Astrocyte (in vitro differentiated cells and primary cell): ENCODE results near the gene MYZAP. TPM values are rescaled to one million over a fixed set of nuclear protein-coding genes. Genes with fewer than 3 reads are reported as not detected.
A peak's percentile ranks its signal among the peaks of the same experiment; 100 is the strongest.

Experiments used
- DNase-seq: peaks from one replicate; pipeline ENCODE4 v3.0.0-alpha.2; 2010; ENCODE audit warnings: low read depth
- FAIRE-seq: peaks from 2 replicates; lab custom pipeline; 2011; peaks lifted over from hg19 to GRCh38; lab: Jason Lieb, UNC
- H2AFZ ChIP-seq: 2 replicates; pipeline ENCODE4 v1.6.0; 2012; ENCODE audit warnings: low read depth, low read length, inconsistent platforms
- H3K27ac ChIP-seq: 2 replicates; pipeline ENCODE4 v1.5.1; 2011; ENCODE audit warnings: low read depth, low read length, inconsistent platforms
- H3K27me3 ChIP-seq: 2 replicates; pipeline ENCODE4 v1.6.0; 2011; ENCODE audit warnings: low read length, inconsistent platforms; ENCODE audit not compliant: insufficient read depth
- H3K36me3 ChIP-seq: 2 replicates; pipeline ENCODE4 v1.5.1; 2011; ENCODE audit warnings: low read length, inconsistent platforms; ENCODE audit not compliant: insufficient read depth
- H3K4me1 ChIP-seq: 2 replicates; pipeline ENCODE4 v1.5.1; 2011; ENCODE audit warnings: low read length, inconsistent platforms; ENCODE audit not compliant: insufficient read depth
- H3K4me2 ChIP-seq: 2 replicates; pipeline ENCODE4 v1.6.0; 2012; ENCODE audit warnings: low read length, inconsistent platforms
- H3K4me3 ChIP-seq: 2 replicates; pipeline ENCODE4 v1.5.1; 2011; ENCODE audit warnings: low read depth, mild to moderate bottlenecking, low read length, inconsistent platforms; ENCODE audit not compliant: insufficient read depth
- H3K79me2 ChIP-seq: 2 replicates; pipeline ENCODE4 v1.6.0; 2012; ENCODE audit warnings: mild to moderate bottlenecking, low read length, inconsistent platforms; ENCODE audit not compliant: insufficient read depth
- H3K9ac ChIP-seq: 2 replicates; pipeline ENCODE4 v1.6.0; 2012; ENCODE audit warnings: mild to moderate bottlenecking, low read length, inconsistent platforms
- H3K9me3 ChIP-seq: 2 replicates; pipeline ENCODE4 v1.5.1; 2012; ENCODE audit warnings: low read depth, mild to moderate bottlenecking, low read length, inconsistent platforms; ENCODE audit not compliant: insufficient read depth
- H4K20me1 ChIP-seq: 2 replicates; pipeline ENCODE4 v1.6.0; 2012; ENCODE audit warnings: low read length, inconsistent platforms; ENCODE audit not compliant: insufficient read depth
- H3K27ac Mint-ChIP-seq: one replicate; pipeline ENCODE4 v1.8.0; 2021; ENCODE audit warnings: mild to moderate bottlenecking, mixed read lengths; ENCODE audit not compliant: unreplicated experiment
- H3K27me3 Mint-ChIP-seq: one replicate; pipeline ENCODE4 v1.8.0; 2021; ENCODE audit warnings: low read depth, mixed read lengths; ENCODE audit not compliant: unreplicated experiment
- H3K36me3 Mint-ChIP-seq: one replicate; pipeline ENCODE4 v1.8.0; 2021; ENCODE audit warnings: low read depth, mixed read lengths; ENCODE audit not compliant: unreplicated experiment
- H3K4me1 Mint-ChIP-seq: one replicate; pipeline ENCODE4 v1.8.0; 2021; ENCODE audit warnings: low read depth, mixed read lengths; ENCODE audit not compliant: unreplicated experiment
- H3K4me3 Mint-ChIP-seq: one replicate; pipeline ENCODE4 v1.8.0; 2021; ENCODE audit warnings: mild to moderate bottlenecking, moderate library complexity, mixed read lengths; ENCODE audit not compliant: unreplicated experiment
- H3K9me3 Mint-ChIP-seq: one replicate; pipeline ENCODE4 v1.8.0; 2021; ENCODE audit warnings: mild to moderate bottlenecking, mixed read lengths; ENCODE audit not compliant: unreplicated experiment
- EZH2 ChIP-seq: IDR thresholded peaks from 2 replicates; pipeline ENCODE4 v1.6.1; 2012; ENCODE audit warnings: mild to moderate bottlenecking, low read length, inconsistent platforms; ENCODE audit not compliant: insufficient read depth
- total RNA-seq: library from RNA; stranded (reverse); gene quantifications from 2 replicates; pipeline ENCODE4 v1.2.1, GENCODE V29; 2021
- TF ChIP-seq, protein P1 (sequence below): IDR thresholded peaks from 2 replicates; pipeline ENCODE4 v1.5.1; 2011; ENCODE audit warnings: low read depth, mild to moderate bottlenecking, inconsistent platforms, low read length, moderate library complexity; ENCODE audit not compliant: insufficient read depth

Gene MYZAP
- total RNA-seq, 1 donor from 2014 or later = 0.41 TPM

DNA sequence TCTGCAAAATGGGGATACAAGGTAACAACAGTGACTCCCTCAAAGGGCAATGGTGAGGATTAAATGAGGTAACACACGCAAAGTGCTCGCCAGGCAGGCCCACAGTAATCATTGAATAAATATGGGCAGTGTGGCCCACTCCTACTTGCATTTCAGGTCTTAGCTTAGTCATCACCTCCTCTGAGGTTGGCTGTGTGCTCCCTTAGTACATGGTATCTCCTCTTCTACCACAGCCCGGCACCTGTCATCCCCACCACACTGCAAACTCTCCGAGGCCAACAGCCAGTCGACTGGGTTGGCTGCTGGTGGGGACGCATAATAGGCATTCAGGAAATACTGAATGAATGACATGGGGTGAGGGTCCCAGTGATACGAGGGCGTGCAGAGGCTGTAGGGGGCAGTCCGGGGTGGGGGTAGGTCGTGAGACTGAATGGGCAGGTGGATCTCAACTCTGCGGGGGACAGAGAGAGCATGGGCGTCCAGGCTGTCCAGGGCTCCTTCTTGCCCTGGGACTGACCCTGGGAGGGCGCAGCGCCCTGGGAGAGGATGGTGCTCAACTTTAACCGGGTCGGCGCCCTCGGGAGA lies 375 bp upstream of the MYZAP start:
- DNase-seq = no peak
- TF ChIP-seq, protein P1, sequence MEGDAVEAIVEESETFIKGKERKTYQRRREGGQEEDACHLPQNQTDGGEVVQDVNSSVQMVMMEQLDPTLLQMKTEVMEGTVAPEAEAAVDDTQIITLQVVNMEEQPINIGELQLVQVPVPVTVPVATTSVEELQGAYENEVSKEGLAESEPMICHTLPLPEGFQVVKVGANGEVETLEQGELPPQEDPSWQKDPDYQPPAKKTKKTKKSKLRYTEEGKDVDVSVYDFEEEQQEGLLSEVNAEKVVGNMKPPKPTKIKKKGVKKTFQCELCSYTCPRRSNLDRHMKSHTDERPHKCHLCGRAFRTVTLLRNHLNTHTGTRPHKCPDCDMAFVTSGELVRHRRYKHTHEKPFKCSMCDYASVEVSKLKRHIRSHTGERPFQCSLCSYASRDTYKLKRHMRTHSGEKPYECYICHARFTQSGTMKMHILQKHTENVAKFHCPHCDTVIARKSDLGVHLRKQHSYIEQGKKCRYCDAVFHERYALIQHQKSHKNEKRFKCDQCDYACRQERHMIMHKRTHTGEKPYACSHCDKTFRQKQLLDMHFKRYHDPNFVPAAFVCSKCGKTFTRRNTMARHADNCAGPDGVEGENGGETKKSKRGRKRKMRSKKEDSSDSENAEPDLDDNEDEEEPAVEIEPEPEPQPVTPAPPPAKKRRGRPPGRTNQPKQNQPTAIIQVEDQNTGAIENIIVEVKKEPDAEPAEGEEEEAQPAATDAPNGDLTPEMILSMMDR = no peak
- TF ChIP-seq EZH2 = no peak
- Histone ChIP-seq H3K9ac (peak overlapping the region; percentile 48), H3K4me2 (peak overlapping the region; percentile 92), H3K27ac (no peak overlapping the region), H3K27me3 (peaks cover 17% of the 10 kb centered on the region), H3K9me3 (no peaks in the 10 kb centered on the region), H3K79me2 (no peaks in the 10 kb centered on the region), H3K4me1 (no peaks in the 10 kb centered on the region), H4K20me1 (no peaks in the 10 kb centered on the region), H3K4me3 (peak overlapping the region; percentile 53), H3K36me3 (no peaks in the 10 kb centered on the region), H2AFZ (peak overlapping the region; percentile 70)
- no peak overlapping the region for H3K27ac Mint-ChIP-seq
- H3K4me3 Mint-ChIP-seq = peak overlapping the region; percentile 71
- H3K4me1 Mint-ChIP-seq = peaks cover 9% of the 10 kb centered on the region
- peaks cover 28% of the 10 kb centered on the region for H3K27me3 Mint-ChIP-seq
- no peak for FAIRE-seq
- peaks cover 2% of the 10 kb centered on the region for H3K9me3 Mint-ChIP-seq
- H3K36me3 Mint-ChIP-seq = no peaks in the 10 kb centered on the region

DNA sequence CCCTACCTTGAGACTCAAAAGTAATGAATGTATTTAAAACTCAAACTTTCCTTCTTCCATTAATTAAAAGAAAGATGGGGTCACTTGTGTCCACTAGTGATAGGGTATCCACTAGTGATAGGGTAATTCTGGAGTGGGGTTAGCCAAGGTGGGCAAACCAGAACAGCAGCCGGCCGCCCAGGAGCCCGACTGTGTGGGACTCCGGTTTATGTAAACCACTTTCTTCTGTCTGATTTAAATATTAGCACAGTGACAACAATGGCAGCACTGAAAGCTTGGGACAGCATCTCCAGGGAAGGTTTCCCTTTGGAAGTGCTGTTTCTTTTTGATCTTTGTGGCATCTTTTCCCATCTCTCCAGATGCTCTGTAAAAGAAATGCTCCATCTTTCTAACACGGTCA lies 722 bp downstream of the MYZAP start:
- Mint-ChIP-seq H3K9me3 (peaks cover under 1% of the 10 kb centered on the region), H3K27ac (no peak overlapping the region), H3K4me3 (peak overlapping the region; percentile 66), H3K27me3 (peaks cover 30% of the 10 kb centered on the region), H3K36me3 (no peaks in the 10 kb centered on the region), H3K4me1 (peaks cover 9% of the 10 kb centered on the region)
- TF ChIP-seq EZH2 = no peak
- TF ChIP-seq, protein P1 = no peak
- FAIRE-seq (no peak), DNase-seq (no peak)
- Histone ChIP-seq H3K4me1 (no peaks in the 10 kb centered on the region), H3K27ac (no peak overlapping the region), H3K36me3 (no peaks in the 10 kb centered on the region), H3K79me2 (no peaks in the 10 kb centered on the region), H2AFZ (no peak overlapping the region), H3K4me2 (peak overlapping the region; percentile 92), H3K9ac (no peak overlapping the region), H3K27me3 (peaks cover 17% of the 10 kb centered on the region), H3K4me3 (no peak overlapping the region), H3K9me3 (no peaks in the 10 kb centered on the region), H4K20me1 (no peaks in the 10 kb centered on the region)

DNA sequence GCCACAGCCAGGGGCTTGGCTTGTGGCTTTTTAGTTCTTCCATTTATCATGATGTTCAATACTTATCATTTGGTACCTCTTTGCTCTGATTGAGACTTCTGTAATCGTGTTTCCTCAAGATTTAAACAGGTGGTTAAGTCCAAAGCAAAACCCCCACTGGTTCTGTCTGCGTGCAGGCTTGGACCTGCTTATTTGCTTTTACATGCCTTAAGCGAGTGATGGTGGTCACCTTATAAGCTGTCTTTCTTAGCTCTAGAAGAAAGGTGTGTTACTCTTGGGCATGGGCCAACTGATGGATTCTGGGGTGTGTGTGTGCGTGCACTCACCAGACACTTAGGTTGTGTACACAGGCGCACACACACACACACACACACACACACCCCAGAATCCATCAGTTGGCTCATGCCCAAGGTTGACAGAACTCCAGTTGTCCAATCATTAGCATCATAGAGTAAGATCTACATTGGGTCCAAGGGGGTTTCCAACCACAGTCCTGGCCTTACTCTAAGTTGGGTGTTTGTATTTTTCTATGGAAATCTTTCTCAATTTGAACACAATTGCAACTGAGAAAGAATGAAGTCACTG lies 1.2 kb downstream of the MYZAP start:
- H3K9ac ChIP-seq = no peak overlapping the region
- H3K27me3 ChIP-seq = peaks cover 17% of the 10 kb centered on the region
- FAIRE-seq (no peak), DNase-seq (no peak)
- no peaks in the 10 kb centered on the region for H3K79me2 ChIP-seq
- TF ChIP-seq, protein P1 = no peak
- TF ChIP-seq EZH2 = no peak
- H3K36me3 Mint-ChIP-seq = no peaks in the 10 kb centered on the region
- peak overlapping the region; percentile 8 for H3K4me3 Mint-ChIP-seq
- H3K27ac ChIP-seq = no peak overlapping the region
- H3K9me3 Mint-ChIP-seq = no peaks in the 10 kb centered on the region
- H3K4me1 ChIP-seq = no peaks in the 10 kb centered on the region
- no peak overlapping the region for H2AFZ ChIP-seq
- H3K36me3 ChIP-seq = no peaks in the 10 kb centered on the region
- H4K20me1 ChIP-seq = no peaks in the 10 kb centered on the region
- H3K4me1 Mint-ChIP-seq = peaks cover 9% of the 10 kb centered on the region
- H3K27ac Mint-ChIP-seq = no peak overlapping the region
- H3K27me3 Mint-ChIP-seq = peaks cover 30% of the 10 kb centered on the region
- no peak overlapping the region for H3K4me3 ChIP-seq
- no peak overlapping the region for H3K4me2 ChIP-seq
- no peaks in the 10 kb centered on the region for H3K9me3 ChIP-seq
